ENCODE results near the gene PBX1.

DNA sequence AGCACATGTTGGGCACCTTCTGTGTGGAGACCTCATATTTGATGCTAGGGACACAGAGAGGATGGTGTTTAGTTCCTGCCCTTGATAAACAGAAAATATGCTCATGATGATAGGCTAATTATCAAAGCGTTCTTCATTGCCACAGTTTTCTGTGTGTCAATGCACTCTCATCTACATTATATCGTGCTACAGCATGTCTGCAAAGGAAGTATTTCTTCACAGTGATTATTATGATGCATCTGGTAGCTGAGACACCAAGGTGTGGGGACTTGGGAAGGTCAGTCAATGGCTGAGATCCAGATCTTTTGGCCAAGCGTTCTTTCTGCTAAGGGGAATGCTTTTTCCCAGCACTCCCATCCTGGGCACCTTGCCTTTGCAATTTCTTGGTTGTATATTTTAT, 321.2 kb downstream of the PBX1 start:
- TF ChIP-seq ZNF530 (tag by site-specific recombination; IDR thresholded peaks at IDR 0.05; ENCODE audit: low read depth) = no peak
- TF ChIP-seq, protein P1, sequence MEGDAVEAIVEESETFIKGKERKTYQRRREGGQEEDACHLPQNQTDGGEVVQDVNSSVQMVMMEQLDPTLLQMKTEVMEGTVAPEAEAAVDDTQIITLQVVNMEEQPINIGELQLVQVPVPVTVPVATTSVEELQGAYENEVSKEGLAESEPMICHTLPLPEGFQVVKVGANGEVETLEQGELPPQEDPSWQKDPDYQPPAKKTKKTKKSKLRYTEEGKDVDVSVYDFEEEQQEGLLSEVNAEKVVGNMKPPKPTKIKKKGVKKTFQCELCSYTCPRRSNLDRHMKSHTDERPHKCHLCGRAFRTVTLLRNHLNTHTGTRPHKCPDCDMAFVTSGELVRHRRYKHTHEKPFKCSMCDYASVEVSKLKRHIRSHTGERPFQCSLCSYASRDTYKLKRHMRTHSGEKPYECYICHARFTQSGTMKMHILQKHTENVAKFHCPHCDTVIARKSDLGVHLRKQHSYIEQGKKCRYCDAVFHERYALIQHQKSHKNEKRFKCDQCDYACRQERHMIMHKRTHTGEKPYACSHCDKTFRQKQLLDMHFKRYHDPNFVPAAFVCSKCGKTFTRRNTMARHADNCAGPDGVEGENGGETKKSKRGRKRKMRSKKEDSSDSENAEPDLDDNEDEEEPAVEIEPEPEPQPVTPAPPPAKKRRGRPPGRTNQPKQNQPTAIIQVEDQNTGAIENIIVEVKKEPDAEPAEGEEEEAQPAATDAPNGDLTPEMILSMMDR (tag by site-specific recombination; IDR thresholded peaks at IDR 0.05) = no peak
- TF ChIP-seq, protein P2, sequence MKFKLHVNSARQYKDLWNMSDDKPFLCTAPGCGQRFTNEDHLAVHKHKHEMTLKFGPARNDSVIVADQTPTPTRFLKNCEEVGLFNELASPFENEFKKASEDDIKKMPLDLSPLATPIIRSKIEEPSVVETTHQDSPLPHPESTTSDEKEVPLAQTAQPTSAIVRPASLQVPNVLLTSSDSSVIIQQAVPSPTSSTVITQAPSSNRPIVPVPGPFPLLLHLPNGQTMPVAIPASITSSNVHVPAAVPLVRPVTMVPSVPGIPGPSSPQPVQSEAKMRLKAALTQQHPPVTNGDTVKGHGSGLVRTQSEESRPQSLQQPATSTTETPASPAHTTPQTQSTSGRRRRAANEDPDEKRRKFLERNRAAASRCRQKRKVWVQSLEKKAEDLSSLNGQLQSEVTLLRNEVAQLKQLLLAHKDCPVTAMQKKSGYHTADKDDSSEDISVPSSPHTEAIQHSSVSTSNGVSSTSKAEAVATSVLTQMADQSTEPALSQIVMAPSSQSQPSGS (tag by site-specific recombination; IDR thresholded peaks at IDR 0.05; ENCODE audit: low read depth) = no peak
- TF ChIP-seq SCRT2 (tag by site-specific recombination; IDR thresholded peaks at IDR 0.05) = no peak
- TF ChIP-seq, protein P3, sequence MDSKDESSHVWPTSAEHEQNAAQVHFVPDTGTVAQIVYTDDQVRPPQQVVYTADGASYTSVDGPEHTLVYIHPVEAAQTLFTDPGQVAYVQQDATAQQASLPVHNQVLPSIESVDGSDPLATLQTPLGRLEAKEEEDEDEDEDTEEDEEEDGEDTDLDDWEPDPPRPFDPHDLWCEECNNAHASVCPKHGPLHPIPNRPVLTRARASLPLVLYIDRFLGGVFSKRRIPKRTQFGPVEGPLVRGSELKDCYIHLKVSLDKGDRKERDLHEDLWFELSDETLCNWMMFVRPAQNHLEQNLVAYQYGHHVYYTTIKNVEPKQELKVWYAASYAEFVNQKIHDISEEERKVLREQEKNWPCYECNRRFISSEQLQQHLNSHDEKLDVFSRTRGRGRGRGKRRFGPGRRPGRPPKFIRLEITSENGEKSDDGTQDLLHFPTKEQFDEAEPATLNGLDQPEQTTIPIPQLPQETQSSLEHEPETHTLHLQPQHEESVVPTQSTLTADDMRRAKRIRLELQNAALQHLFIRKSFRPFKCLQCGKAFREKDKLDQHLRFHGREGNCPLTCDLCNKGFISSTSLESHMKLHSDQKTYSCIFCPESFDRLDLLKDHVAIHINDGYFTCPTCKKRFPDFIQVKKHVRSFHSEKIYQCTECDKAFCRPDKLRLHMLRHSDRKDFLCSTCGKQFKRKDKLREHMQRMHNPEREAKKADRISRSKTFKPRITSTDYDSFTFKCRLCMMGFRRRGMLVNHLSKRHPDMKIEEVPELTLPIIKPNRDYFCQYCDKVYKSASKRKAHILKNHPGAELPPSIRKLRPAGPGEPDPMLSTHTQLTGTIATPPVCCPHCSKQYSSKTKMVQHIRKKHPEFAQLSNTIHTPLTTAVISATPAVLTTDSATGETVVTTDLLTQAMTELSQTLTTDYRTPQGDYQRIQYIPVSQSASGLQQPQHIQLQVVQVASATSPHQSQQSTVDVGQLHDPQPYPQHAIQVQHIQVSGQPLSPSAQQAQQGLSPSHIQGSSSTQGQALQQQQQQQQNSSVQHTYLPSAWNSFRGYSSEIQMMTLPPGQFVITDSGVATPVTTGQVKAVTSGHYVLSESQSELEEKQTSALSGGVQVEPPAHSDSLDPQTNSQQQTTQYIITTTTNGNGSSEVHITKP (tag by site-specific recombination; IDR thresholded peaks at IDR 0.05) = no peak
- no peak for TF ChIP-seq ZNF174 (tag by site-specific recombination; IDR thresholded peaks at IDR 0.05)
- TF ChIP-seq, protein P4, sequence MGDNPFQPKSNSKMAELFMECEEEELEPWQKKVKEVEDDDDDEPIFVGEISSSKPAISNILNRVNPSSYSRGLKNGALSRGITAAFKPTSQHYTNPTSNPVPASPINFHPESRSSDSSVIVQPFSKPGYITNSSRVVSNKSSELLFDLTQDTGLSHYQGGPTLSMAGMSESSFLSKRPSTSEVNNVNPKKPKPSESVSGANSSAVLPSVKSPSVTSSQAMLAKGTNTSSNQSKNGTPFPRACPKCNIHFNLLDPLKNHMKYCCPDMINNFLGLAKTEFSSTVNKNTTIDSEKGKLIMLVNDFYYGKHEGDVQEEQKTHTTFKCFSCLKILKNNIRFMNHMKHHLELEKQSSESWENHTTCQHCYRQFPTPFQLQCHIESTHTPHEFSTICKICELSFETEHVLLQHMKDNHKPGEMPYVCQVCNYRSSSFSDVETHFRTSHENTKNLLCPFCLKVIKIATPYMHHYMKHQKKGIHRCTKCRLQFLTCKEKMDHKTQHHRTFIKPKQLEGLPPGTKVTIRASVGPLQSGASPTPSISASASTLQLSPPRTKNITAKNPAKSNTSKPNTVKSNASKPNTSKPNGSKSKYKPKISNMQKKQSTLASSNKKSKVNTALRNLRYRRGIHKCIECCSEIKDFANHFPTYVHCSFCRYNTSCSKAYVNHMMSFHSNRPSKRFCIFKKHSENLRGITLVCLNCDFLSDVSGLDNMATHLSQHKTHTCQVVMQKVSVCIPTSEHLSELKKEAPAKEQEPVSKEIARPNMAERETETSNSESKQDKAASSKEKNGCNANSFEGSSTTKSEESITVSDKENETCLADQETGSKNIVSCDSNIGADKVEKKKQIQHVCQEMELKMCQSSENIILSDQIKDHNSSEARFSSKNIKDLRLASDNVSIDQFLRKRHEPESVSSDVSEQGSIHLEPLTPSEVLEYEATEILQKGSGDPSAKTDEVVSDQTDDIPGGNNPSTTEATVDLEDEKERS (tag by site-specific recombination; IDR thresholded peaks at IDR 0.05) = no peak
- TF ChIP-seq ZSCAN23 (tag by site-specific recombination; IDR thresholded peaks at IDR 0.05) = no peak
- no peak for TF ChIP-seq REPIN1 (tag by site-specific recombination; IDR thresholded peaks at IDR 0.05; ENCODE audit: low read depth)
- no peak for TF ChIP-seq YY1 (tag by site-specific recombination; IDR thresholded peaks at IDR 0.05)
- TF ChIP-seq, protein P5, sequence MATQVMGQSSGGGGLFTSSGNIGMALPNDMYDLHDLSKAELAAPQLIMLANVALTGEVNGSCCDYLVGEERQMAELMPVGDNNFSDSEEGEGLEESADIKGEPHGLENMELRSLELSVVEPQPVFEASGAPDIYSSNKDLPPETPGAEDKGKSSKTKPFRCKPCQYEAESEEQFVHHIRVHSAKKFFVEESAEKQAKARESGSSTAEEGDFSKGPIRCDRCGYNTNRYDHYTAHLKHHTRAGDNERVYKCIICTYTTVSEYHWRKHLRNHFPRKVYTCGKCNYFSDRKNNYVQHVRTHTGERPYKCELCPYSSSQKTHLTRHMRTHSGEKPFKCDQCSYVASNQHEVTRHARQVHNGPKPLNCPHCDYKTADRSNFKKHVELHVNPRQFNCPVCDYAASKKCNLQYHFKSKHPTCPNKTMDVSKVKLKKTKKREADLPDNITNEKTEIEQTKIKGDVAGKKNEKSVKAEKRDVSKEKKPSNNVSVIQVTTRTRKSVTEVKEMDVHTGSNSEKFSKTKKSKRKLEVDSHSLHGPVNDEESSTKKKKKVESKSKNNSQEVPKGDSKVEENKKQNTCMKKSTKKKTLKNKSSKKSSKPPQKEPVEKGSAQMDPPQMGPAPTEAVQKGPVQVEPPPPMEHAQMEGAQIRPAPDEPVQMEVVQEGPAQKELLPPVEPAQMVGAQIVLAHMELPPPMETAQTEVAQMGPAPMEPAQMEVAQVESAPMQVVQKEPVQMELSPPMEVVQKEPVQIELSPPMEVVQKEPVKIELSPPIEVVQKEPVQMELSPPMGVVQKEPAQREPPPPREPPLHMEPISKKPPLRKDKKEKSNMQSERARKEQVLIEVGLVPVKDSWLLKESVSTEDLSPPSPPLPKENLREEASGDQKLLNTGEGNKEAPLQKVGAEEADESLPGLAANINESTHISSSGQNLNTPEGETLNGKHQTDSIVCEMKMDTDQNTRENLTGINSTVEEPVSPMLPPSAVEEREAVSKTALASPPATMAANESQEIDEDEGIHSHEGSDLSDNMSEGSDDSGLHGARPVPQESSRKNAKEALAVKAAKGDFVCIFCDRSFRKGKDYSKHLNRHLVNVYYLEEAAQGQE (tag by site-specific recombination; IDR thresholded peaks at IDR 0.05) = no peak
- TF ChIP-seq HOXD13 (CRISPR knock-in tag; IDR thresholded peaks at IDR 0.05; ENCODE audit: borderline replicate concordance) = no peak
- no peak for TF ChIP-seq BCL11A (tag by site-specific recombination; IDR thresholded peaks at IDR 0.05; ENCODE audit: low read depth)
- TF ChIP-seq MZF1 (tag by site-specific recombination; IDR thresholded peaks at IDR 0.05; ENCODE audit: borderline replicate concordance) = no peak
